ENCODE results near the gene LTB4R2. TPM values are rescaled to one million over a fixed set of nuclear protein-coding genes. Genes with fewer than 3 reads are reported as not detected.

The LTB4R2 gene
- total and polyA plus RNA-seq, 2 donors (not counting 3 experiments of a cell fraction or from before 2014, with no cell fraction given) = 5.5 to 13.1 TPM

DNA sequence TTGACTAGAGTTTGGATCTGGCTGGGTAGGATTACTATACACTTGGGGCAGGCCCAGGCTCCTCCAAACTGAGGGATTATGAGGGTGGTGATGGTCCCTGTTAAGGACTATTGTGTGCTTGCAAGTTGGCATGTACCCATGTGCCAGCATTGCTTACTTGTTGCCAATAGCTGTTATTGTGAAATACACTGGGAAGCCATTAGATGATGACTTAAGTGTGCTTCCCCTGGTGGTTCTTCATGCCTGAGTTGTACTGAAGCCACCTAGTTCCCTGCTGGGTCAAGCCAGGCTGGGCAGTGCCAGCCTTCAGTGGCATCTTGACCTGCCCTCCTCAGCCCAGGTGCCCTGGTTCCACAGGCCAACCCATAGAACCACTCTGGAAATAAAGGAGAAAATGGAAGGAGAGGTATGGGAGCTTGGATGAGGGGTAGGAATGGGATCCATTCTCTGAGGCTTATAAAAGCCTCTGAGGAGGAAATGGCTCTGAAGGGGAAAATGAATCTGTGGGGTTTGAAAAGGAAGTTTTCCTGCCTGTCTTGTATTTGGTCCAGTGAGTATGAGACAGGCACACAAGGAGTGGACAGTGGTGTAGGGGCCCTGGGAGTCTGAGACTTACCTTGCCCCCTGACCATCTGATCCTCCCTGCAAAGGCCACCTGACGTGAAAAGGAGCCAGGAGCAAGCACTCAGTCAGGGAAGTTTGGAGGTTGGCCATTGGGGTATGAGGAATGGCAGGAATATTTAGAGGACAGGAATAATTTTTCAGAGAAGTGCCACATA is 2.1 kb downstream of the LTB4R2 start:
- Histone ChIP-seq H3K27me3 (ENCODE audit: control insufficient read depth in 2 of 2, insufficient read depth in 2 of 2, low read length in 2 of 2) (no peaks in the 10 kb centered on the region), H2AFZ (ENCODE audit: low read depth, low read length) (no peak overlapping the region), H3K4me2 (ENCODE audit: insufficient read depth, low read length) (peak overlapping the region; percentile 21), H3K9me3 (replicated peaks; ENCODE audit: control insufficient read depth, insufficient read depth, low read length) (no peaks in the 10 kb centered on the region), H3K36me3 (ENCODE audit: control insufficient read depth in 2 of 2, extremely low read depth in 1 of 2, insufficient read depth in 2 of 2, low read length in 2 of 2) (peaks cover 0 to 2% of the 10 kb centered on the region in 2 experiments), H3K4me1 (ENCODE audit: control insufficient read depth, extremely low read depth, insufficient read depth, low read length) (peaks cover 71% of the 10 kb centered on the region), H3K9ac (replicated peaks; ENCODE audit: extremely low read depth, insufficient read depth, low read length) (peak overlapping the region; percentile 27), H4K20me1 (replicated peaks; ENCODE audit: control insufficient read depth, extremely low read depth, insufficient read depth, low read length) (no peaks in the 10 kb centered on the region), H3K27ac (ENCODE audit: insufficient read depth, low read depth, low read length) (peak overlapping the region; percentile 91), H3K79me2 (ENCODE audit: control insufficient read depth, insufficient read depth, low read length) (no peaks in the 10 kb centered on the region), H3K9me1 (replicated peaks; ENCODE audit: control insufficient read depth, extremely low read depth, insufficient read depth, low read length) (no peaks in the 10 kb centered on the region), H3K4me3 (replicated peaks in 1 of 3; ENCODE audit: insufficient read depth in 1 of 3, low read depth in 1 of 3, low read length in 3 of 3) (no peak overlapping the region)
- ChIA-PET POLR2A (no interaction called here), CTCF (interaction anchor here (2.3 to 7.4 kb wide), 5 partner anchors 13 to 125 kb away, joined by 16 to 122 read pairs (median 38); partner anchors contain the start of genes DHRS1, NOP9 and TINF2)
- DNase-seq (ENCODE audit: low read depth, low spot score) (no peak), FAIRE-seq (peak; percentile 50)
- TF ChIP-seq, protein P1, sequence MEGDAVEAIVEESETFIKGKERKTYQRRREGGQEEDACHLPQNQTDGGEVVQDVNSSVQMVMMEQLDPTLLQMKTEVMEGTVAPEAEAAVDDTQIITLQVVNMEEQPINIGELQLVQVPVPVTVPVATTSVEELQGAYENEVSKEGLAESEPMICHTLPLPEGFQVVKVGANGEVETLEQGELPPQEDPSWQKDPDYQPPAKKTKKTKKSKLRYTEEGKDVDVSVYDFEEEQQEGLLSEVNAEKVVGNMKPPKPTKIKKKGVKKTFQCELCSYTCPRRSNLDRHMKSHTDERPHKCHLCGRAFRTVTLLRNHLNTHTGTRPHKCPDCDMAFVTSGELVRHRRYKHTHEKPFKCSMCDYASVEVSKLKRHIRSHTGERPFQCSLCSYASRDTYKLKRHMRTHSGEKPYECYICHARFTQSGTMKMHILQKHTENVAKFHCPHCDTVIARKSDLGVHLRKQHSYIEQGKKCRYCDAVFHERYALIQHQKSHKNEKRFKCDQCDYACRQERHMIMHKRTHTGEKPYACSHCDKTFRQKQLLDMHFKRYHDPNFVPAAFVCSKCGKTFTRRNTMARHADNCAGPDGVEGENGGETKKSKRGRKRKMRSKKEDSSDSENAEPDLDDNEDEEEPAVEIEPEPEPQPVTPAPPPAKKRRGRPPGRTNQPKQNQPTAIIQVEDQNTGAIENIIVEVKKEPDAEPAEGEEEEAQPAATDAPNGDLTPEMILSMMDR (IDR thresholded peaks at IDR 0.05; ENCODE audit: extremely low read depth in 1 of 2, insufficient read depth in 1 of 2, low read depth in 1 of 2, low read length in 2 of 2) = no peak
- TF ChIP-seq MAX (IDR thresholded peaks at IDR 0.05; ENCODE audit: insufficient read depth, insufficient read length) = no peak
- TF ChIP-seq JUN (IDR thresholded peaks at IDR 0.05; ENCODE audit: borderline replicate concordance, insufficient read depth, insufficient read length, low read depth) = no peak
- no peak for TF ChIP-seq EZH2 (IDR thresholded peaks at IDR 0.05; ENCODE audit: borderline replicate concordance, low read depth, low read length, severe bottlenecking)
- intact Hi-C loops (cut with micrococcal nuclease) = no loop called here
- dilution Hi-C loops (cut with MboI; ENCODE audit: extremely low pct_ligation_motif_present, low sequenced_read_pairs) = no loop called here
- no TSS peak for BruUV-seq (replicated peaks)

All from endothelial cell of umbilical vein (primary cell).